ENCODE measurements around the gene WDR6.

WDR6 gene

GRCh38 chr3:49017971-49018706 lies 10.9 kb downstream of the WDR6 start, which contains the start of gene DALRD3:
TSS of gene DALRD3 (minus strand) at chr3:49018580. CDS start at chr3:49018564, 16 bp downstream.
- Histone ChIP-seq H3K9me3 (ENCODE audit: control insufficient read depth, low read depth, low read length) (no peaks in the 10 kb centered on the region), H3K9ac (ENCODE audit: low read length) (peak within 1 kb of the TSS; percentile 41), H3K4me3 (ENCODE audit: low read length) (peak within 1 kb of the TSS; percentile 72), H3K27ac (ENCODE audit: low read length) (no peak within 1 kb of the TSS), H3K4me1 (ENCODE audit: control insufficient read depth, low read depth, low read length) (peaks cover 6% of the 10 kb centered on the region), H3K36me3 (ENCODE audit: control insufficient read depth, low read depth, low read length) (peaks cover 30% of the 10 kb centered on the region), H3K27me3 (ENCODE audit: control insufficient read depth, insufficient read depth, low read length) (no peaks in the 10 kb centered on the region)

GRCh38 chr3:49018707-49019006 lies 11.5 kb downstream of the WDR6 start:
- Histone ChIP-seq H3K36me3 (ENCODE audit: control insufficient read depth, low read depth, low read length) (peaks cover 29% of the 10 kb centered on the region), H3K9me3 (ENCODE audit: control insufficient read depth, low read depth, low read length) (no peaks in the 10 kb centered on the region), H3K9ac (ENCODE audit: low read length) (peak overlapping the region; percentile 41), H3K27ac (ENCODE audit: low read length) (no peak overlapping the region), H3K4me3 (ENCODE audit: low read length) (peak overlapping the region; percentile 72), H3K4me1 (ENCODE audit: control insufficient read depth, low read depth, low read length) (peaks cover 6% of the 10 kb centered on the region), H3K27me3 (ENCODE audit: control insufficient read depth, insufficient read depth, low read length) (no peaks in the 10 kb centered on the region)

GRCh38 chr3:49019941-49020329 lies 12.7 kb downstream of the WDR6 start:
- peaks cover 6% of the 10 kb centered on the region for H3K4me1 ChIP-seq (ENCODE audit: control insufficient read depth, low read depth, low read length)

GRCh38 chr3:49020330-49021212 lies 13.4 kb downstream of the WDR6 start:
- Histone ChIP-seq H3K27me3 (ENCODE audit: control insufficient read depth, insufficient read depth, low read length) (no peaks in the 10 kb centered on the region), H3K4me1 (ENCODE audit: control insufficient read depth, low read depth, low read length) (peaks cover 6% of the 10 kb centered on the region), H3K4me3 (ENCODE audit: low read length) (peak overlapping the region; percentile 67), H3K27ac (ENCODE audit: low read length) (peak overlapping the region; percentile 72), H3K9me3 (ENCODE audit: control insufficient read depth, low read depth, low read length) (no peaks in the 10 kb centered on the region), H3K36me3 (ENCODE audit: control insufficient read depth, low read depth, low read length) (peaks cover 31% of the 10 kb centered on the region), H3K9ac (ENCODE audit: low read length) (peak overlapping the region; percentile 89)

More at GRCh38 chr3:49019941-49020329, 12.7 kb downstream of the WDR6 start:
- H3K9ac ChIP-seq (ENCODE audit: low read length): peak overlapping the region; percentile 89
- no peaks in the 10 kb centered on the region for H3K27me3 ChIP-seq (ENCODE audit: control insufficient read depth, insufficient read depth, low read length)
- H3K36me3 ChIP-seq (ENCODE audit: control insufficient read depth, low read depth, low read length): peaks cover 31% of the 10 kb centered on the region
- H3K27ac ChIP-seq (ENCODE audit: low read length): no peak overlapping the region
- H3K4me3 ChIP-seq (ENCODE audit: low read length): peak overlapping the region; percentile 67
- H3K9me3 ChIP-seq (ENCODE audit: control insufficient read depth, low read depth, low read length): no peaks in the 10 kb centered on the region

- H3K4me1 ChIP-seq (ENCODE audit: control insufficient read depth, low read depth, low read length): peaks cover 6% of the 10 kb centered on the region
- no peaks in the 10 kb centered on the region for H3K9me3 ChIP-seq (ENCODE audit: control insufficient read depth, low read depth, low read length)
- peaks cover 32% of the 10 kb centered on the region for H3K36me3 ChIP-seq (ENCODE audit: control insufficient read depth, low read depth, low read length)
- H3K27ac ChIP-seq (ENCODE audit: low read length): peak overlapping the region; percentile 72
- H3K4me3 ChIP-seq (ENCODE audit: low read length): peak overlapping the region; percentile 67
- H3K9ac ChIP-seq (ENCODE audit: low read length): peak overlapping the region; percentile 89
- no peaks in the 10 kb centered on the region for H3K27me3 ChIP-seq (ENCODE audit: control insufficient read depth, insufficient read depth, low read length)
Observed at GRCh38 chr3:49021213-49021812, 14.1 kb downstream of the WDR6 start.

GRCh38 chr3:49021813-49022687 lies 14.9 kb downstream of the WDR6 start, which contains the start of gene NDUFAF3:
TSS of gene NDUFAF3 (plus strand) at chr3:49022121. CDS start at chr3:49022145, 24 bp downstream.
- Histone ChIP-seq H3K9ac (ENCODE audit: low read length) (peak within 1 kb of the TSS; percentile 89), H3K27ac (ENCODE audit: low read length) (peak within 1 kb of the TSS; percentile 72), H3K9me3 (ENCODE audit: control insufficient read depth, low read depth, low read length) (no peaks in the 10 kb centered on the region), H3K27me3 (ENCODE audit: control insufficient read depth, insufficient read depth, low read length) (no peaks in the 10 kb centered on the region), H3K36me3 (ENCODE audit: control insufficient read depth, low read depth, low read length) (peaks cover 39% of the 10 kb centered on the region), H3K4me1 (ENCODE audit: control insufficient read depth, low read depth, low read length) (peaks cover 6% of the 10 kb centered on the region), H3K4me3 (ENCODE audit: low read length) (peak within 1 kb of the TSS; percentile 67)

- Histone ChIP-seq H3K9me3 (ENCODE audit: control insufficient read depth, low read depth, low read length) (no peaks in the 10 kb centered on the region), H3K27me3 (ENCODE audit: control insufficient read depth, insufficient read depth, low read length) (no peaks in the 10 kb centered on the region), H3K9ac (ENCODE audit: low read length) (peak overlapping the region; percentile 89), H3K4me3 (ENCODE audit: low read length) (peak overlapping the region; percentile 67), H3K4me1 (ENCODE audit: control insufficient read depth, low read depth, low read length) (peaks cover 6% of the 10 kb centered on the region), H3K27ac (ENCODE audit: low read length) (peak overlapping the region; percentile 32), H3K36me3 (ENCODE audit: control insufficient read depth, low read depth, low read length) (peaks cover 46% of the 10 kb centered on the region)
Observed at GRCh38 chr3:49022688-49023171, 15.5 kb downstream of the WDR6 start.

- peaks cover 48% of the 10 kb centered on the region for H3K36me3 ChIP-seq (ENCODE audit: control insufficient read depth, low read depth, low read length)
Observed at GRCh38 chr3:49023775-49024174, 16.6 kb downstream of the WDR6 start.

GRCh38 chr3:49024449-49024848 lies 17.3 kb downstream of the WDR6 start:
- Histone ChIP-seq H3K4me1 (ENCODE audit: control insufficient read depth, low read depth, low read length) (peaks cover 14% of the 10 kb centered on the region), H3K4me3 (ENCODE audit: low read length) (no peak overlapping the region), H3K9ac (ENCODE audit: low read length) (no peak overlapping the region), H3K36me3 (ENCODE audit: control insufficient read depth, low read depth, low read length) (peaks cover 48% of the 10 kb centered on the region), H3K27me3 (ENCODE audit: control insufficient read depth, insufficient read depth, low read length) (no peaks in the 10 kb centered on the region), H3K27ac (ENCODE audit: low read length) (no peak overlapping the region), H3K9me3 (ENCODE audit: control insufficient read depth, low read depth, low read length) (no peaks in the 10 kb centered on the region)

More at GRCh38 chr3:49023775-49024174, 16.6 kb downstream of the WDR6 start:
- H3K9me3 ChIP-seq (ENCODE audit: control insufficient read depth, low read depth, low read length): no peaks in the 10 kb centered on the region
- H3K4me3 ChIP-seq (ENCODE audit: low read length): no peak overlapping the region
- no peak overlapping the region for H3K9ac ChIP-seq (ENCODE audit: low read length)
- no peak overlapping the region for H3K27ac ChIP-seq (ENCODE audit: low read length)
- peaks cover 13% of the 10 kb centered on the region for H3K4me1 ChIP-seq (ENCODE audit: control insufficient read depth, low read depth, low read length)
- no peaks in the 10 kb centered on the region for H3K27me3 ChIP-seq (ENCODE audit: control insufficient read depth, insufficient read depth, low read length)

GRCh38 chr3:49025005-49025792 lies 18.0 kb downstream of the WDR6 start:
- no peak overlapping the region for H3K9ac ChIP-seq (ENCODE audit: low read length)
- no peaks in the 10 kb centered on the region for H3K9me3 ChIP-seq (ENCODE audit: control insufficient read depth, low read depth, low read length)
- H3K4me3 ChIP-seq (ENCODE audit: low read length): no peak overlapping the region
- H3K27ac ChIP-seq (ENCODE audit: low read length): no peak overlapping the region
- H3K4me1 ChIP-seq (ENCODE audit: control insufficient read depth, low read depth, low read length): peaks cover 11% of the 10 kb centered on the region
- peaks cover 50% of the 10 kb centered on the region for H3K36me3 ChIP-seq (ENCODE audit: control insufficient read depth, low read depth, low read length)
- H3K27me3 ChIP-seq (ENCODE audit: control insufficient read depth, insufficient read depth, low read length): no peaks in the 10 kb centered on the region
